Measurements from ENCODE around the gene NEK1.

The NEK1 gene

GRCh38 chr4:169611991-169612870 is at the start of gene NEK1:
Gene NEK1, minus strand, starts transcription at chr4:169612583. Its CDS starts 9,953 bp downstream, at chr4:169602630.
- peak within 1 kb of the TSS; percentile 54 for H3K27ac ChIP-seq
- TF ChIP-seq, protein P1, sequence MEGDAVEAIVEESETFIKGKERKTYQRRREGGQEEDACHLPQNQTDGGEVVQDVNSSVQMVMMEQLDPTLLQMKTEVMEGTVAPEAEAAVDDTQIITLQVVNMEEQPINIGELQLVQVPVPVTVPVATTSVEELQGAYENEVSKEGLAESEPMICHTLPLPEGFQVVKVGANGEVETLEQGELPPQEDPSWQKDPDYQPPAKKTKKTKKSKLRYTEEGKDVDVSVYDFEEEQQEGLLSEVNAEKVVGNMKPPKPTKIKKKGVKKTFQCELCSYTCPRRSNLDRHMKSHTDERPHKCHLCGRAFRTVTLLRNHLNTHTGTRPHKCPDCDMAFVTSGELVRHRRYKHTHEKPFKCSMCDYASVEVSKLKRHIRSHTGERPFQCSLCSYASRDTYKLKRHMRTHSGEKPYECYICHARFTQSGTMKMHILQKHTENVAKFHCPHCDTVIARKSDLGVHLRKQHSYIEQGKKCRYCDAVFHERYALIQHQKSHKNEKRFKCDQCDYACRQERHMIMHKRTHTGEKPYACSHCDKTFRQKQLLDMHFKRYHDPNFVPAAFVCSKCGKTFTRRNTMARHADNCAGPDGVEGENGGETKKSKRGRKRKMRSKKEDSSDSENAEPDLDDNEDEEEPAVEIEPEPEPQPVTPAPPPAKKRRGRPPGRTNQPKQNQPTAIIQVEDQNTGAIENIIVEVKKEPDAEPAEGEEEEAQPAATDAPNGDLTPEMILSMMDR (IDR thresholded peaks at IDR 0.05) = no peak
- TF ChIP-seq ZFX (IDR thresholded peaks at IDR 0.05; ENCODE audit: borderline replicate concordance) = no peak

DNA sequence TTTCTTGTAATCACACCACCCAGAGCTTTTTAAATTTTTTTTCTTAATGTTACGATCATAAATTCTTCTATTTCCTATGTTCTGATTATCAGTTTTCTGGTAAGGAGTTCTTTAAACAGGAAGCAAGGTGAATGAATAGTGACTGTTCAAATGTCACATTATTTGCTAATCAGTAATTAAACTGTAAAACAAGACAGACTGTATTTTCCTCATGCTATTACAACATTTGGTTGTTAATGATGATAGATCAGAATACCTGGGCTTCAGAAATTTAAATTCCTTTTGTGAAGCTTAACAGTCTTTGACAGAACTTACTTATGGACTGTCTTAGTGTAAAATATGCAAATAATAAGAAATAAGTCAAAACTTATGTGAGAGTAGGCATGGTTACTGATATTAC is 49.4 kb upstream of the NEK1 start:
- peak overlapping the region; percentile 94 for H3K27ac ChIP-seq
- TF ChIP-seq, protein P1 (IDR thresholded peaks at IDR 0.05) = no peak
- no peak for TF ChIP-seq ZFX (IDR thresholded peaks at IDR 0.05; ENCODE audit: borderline replicate concordance)

DNA sequence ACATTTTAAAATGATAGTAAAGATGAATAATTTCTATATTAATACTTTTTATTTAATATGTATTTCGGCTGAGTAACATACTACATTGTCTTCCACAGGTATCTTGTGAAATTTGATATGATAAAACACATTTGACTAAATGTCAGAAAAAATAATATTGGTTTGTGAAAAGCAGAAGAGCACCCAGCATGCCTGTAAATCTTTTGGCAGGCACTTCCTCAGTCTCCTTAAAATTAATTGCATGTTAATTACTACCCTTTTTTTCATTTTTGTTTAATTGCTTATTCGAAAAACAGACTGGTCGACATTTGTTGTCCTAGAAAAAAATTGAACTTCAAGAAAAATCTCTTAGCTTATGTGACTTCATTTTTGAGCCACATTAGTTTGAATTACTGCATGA is 48.5 kb upstream of the NEK1 start:
- no peak for TF ChIP-seq ZFX (IDR thresholded peaks at IDR 0.05; ENCODE audit: borderline replicate concordance)
- TF ChIP-seq, protein P1 (IDR thresholded peaks at IDR 0.05) = no peak
- peak overlapping the region; percentile 94 for H3K27ac ChIP-seq

- no peak for TF ChIP-seq ZFX (IDR thresholded peaks at IDR 0.05; ENCODE audit: borderline replicate concordance)
- TF ChIP-seq, protein P1 (IDR thresholded peaks at IDR 0.05) = no peak
- peak overlapping the region; percentile 94 for H3K27ac ChIP-seq
These were observed 47.6 kb upstream of the NEK1 start for GRCh38 chr4:169659716-169660670.

DNA sequence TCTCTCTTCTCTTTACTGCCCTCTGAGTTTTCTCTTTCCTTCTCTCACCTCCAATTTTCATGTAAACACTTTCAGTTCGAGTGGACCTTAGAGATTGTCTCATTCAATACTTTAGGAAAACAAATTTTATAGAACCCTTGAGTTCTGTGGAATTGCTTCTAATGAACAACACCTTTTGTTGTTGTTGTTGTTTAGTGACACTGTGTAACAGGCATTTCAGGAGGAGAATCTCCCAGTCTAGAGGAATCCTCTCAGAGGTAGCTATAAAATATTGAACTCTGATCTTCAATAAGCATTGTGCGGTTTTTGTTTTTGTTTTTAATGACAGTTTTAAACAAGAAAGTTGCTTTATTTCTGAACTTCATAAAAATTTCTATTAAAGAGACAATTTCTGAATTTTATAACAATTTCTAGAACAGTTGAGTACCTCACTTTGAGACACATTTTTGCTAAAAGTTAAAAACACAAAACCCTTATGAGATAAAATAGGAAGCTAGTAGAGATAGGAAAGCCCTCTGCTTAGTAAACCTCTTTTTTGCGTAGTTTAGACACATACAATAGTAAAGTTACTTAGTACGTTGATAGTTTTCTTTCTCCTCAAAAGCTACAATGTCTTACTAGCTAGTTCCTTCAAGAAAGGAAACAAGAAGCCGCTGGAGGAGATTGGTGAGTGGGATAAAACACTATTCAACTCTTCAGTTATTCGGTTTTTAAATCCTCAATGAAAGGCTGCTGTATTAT is 46.8 kb upstream of the NEK1 start:
- peak overlapping the region; percentile 94 for H3K27ac ChIP-seq
- TF ChIP-seq, protein P1 (IDR thresholded peaks at IDR 0.05) = no peak
- no peak for TF ChIP-seq ZFX (IDR thresholded peaks at IDR 0.05; ENCODE audit: borderline replicate concordance)

DNA sequence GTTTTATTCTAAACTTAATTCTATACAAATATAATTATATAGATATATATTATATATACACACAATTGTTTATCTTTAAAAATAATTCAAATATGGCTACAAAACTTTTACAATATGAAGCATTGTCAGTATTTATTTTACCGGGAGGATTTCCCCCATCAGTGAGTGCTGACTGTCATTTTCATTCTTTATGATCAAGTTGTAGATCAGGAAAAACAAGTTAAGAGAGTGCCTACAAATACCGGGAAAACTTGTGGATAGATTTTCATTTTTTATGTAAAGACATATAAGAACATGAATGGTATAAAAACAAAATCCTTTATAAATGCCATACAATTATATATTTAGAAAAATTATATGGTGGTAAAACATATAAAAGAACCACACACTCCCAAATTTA is 45.8 kb upstream of the NEK1 start:
- peak overlapping the region; percentile 94 for H3K27ac ChIP-seq
- TF ChIP-seq, protein P1 (IDR thresholded peaks at IDR 0.05) = no peak
- no peak for TF ChIP-seq ZFX (IDR thresholded peaks at IDR 0.05; ENCODE audit: borderline replicate concordance)
